Type B pancreatic cell (in vitro differentiated cells): ENCODE measurements around the gene CEACAM21. TPM values are rescaled to one million over a fixed set of nuclear protein-coding genes. Genes with fewer than 3 reads are reported as not detected.

Experiments used
- DNase-seq: peaks from one replicate; pipeline ENCODE4 v3.0.0; 2021; ENCODE audit warnings: mixed read lengths; ENCODE audit not compliant: unreplicated experiment; ENCODE audit errors: extremely low spot score
- H3K27ac Mint-ChIP-seq: 2 replicates; pipeline ENCODE4 v1.8.0; 2021; ENCODE audit warnings: mild to moderate bottlenecking, mixed read lengths
- H3K27me3 Mint-ChIP-seq: 2 replicates; pipeline ENCODE4 v1.8.0; 2021; ENCODE audit warnings: mixed read lengths
- H3K36me3 Mint-ChIP-seq: 2 replicates; pipeline ENCODE4 v1.8.0; 2021; ENCODE audit warnings: mixed read lengths
- H3K4me1 Mint-ChIP-seq: one replicate; pipeline ENCODE4 v1.8.0; 2021; ENCODE audit warnings: mixed read lengths; ENCODE audit not compliant: unreplicated experiment
- H3K4me3 Mint-ChIP-seq: 2 replicates; pipeline ENCODE4 v1.8.0; 2021; ENCODE audit warnings: mild to moderate bottlenecking, mixed read lengths
- H3K9me3 Mint-ChIP-seq: 2 replicates; pipeline ENCODE4 v1.8.0; 2021; ENCODE audit warnings: mixed read lengths
- total RNA-seq: library from RNA; stranded (reverse); gene quantifications from 2 replicates; pipeline ENCODE4 v1.2.1, GENCODE V29; 2021; ENCODE audit warnings: low replicate concordance
- TF ChIP-seq, protein P1 (sequence below): fragments of 200-600 bp; sonication (generic); conservative IDR thresholded peaks from 2 replicates; pipeline ENCODE4 v1.5.0; 2021; ENCODE audit warnings: antibody characterized with exemption, mild to moderate bottlenecking

Gene CEACAM21
- total RNA-seq, 1 donor from 2014 or later: not detected

DNA sequence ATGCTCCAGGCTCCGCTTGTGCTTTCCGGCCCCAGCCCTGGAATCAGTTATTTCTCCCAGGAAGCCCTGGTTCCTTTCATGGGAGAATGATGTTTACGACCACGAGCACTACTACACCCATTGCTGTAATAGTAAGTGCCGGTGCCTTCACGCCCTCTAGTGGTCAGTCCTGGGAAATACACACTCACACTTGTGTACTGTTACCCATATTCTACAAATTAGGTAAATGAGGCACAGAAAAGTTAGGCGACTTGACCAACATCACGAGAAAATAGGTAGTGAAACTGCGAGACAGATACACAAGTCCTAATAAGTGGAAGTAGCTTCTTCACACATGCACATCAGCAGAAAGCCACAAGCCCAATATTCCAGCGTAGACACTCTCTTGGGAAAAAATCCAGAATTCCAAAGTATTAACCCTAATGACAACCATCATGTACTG is 21.7 kb downstream of the CEACAM21 start:
- no peak overlapping the region for H3K27ac Mint-ChIP-seq
- H3K36me3 Mint-ChIP-seq: no peaks in the 10 kb centered on the region
- DNase-seq: no peak
- H3K27me3 Mint-ChIP-seq: peaks cover 10% of the 10 kb centered on the region
- no peaks in the 10 kb centered on the region for H3K4me1 Mint-ChIP-seq
- no peaks in the 10 kb centered on the region for H3K9me3 Mint-ChIP-seq
- TF ChIP-seq, protein P1, sequence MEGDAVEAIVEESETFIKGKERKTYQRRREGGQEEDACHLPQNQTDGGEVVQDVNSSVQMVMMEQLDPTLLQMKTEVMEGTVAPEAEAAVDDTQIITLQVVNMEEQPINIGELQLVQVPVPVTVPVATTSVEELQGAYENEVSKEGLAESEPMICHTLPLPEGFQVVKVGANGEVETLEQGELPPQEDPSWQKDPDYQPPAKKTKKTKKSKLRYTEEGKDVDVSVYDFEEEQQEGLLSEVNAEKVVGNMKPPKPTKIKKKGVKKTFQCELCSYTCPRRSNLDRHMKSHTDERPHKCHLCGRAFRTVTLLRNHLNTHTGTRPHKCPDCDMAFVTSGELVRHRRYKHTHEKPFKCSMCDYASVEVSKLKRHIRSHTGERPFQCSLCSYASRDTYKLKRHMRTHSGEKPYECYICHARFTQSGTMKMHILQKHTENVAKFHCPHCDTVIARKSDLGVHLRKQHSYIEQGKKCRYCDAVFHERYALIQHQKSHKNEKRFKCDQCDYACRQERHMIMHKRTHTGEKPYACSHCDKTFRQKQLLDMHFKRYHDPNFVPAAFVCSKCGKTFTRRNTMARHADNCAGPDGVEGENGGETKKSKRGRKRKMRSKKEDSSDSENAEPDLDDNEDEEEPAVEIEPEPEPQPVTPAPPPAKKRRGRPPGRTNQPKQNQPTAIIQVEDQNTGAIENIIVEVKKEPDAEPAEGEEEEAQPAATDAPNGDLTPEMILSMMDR: peak; percentile 88
- H3K4me3 Mint-ChIP-seq: no peak overlapping the region

DNA sequence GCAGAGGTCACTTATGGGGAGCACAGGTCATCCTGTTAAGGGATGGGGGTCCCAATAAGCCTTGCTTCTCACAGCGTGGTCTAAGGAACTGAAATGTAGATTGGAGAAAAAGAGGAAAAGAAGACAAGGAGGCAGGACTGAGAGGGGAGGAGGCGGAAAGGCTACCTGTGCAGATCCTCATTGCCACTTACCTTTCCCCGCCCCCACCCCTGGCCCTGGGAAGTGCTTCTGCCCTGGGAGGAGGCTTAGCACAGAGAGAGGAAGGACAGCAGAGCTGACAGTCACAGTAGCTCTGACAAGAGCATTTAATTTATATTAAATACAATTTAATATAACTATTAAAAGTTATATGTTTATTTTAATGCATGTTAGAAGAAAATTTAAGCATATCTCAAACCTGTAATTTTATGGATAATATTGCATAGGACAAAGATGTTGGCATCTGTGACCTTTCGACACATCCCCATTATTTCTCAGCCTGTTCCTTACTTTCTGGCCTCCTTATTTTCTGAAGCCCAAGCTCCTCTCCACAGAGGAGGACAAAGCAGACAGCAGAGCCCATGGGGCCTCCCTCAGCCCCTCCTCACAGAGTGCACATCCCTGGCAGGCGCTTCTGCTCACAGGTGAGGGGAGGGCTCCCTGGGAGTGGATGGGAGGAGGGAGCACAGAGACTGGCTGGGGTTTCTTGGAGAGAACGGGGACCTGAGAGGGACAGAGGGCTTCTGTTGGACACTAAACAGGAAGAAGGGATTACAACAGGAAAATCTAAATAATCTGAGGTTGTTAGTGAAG is 23.4 kb downstream of the CEACAM21 start:
- H3K9me3 Mint-ChIP-seq: no peaks in the 10 kb centered on the region
- H3K36me3 Mint-ChIP-seq: no peaks in the 10 kb centered on the region
- H3K27me3 Mint-ChIP-seq: peaks cover 10% of the 10 kb centered on the region
- no peak overlapping the region for H3K27ac Mint-ChIP-seq
- H3K4me1 Mint-ChIP-seq: no peaks in the 10 kb centered on the region
- TF ChIP-seq, protein P1: no peak
- no peak for DNase-seq
- no peak overlapping the region for H3K4me3 Mint-ChIP-seq

DNA sequence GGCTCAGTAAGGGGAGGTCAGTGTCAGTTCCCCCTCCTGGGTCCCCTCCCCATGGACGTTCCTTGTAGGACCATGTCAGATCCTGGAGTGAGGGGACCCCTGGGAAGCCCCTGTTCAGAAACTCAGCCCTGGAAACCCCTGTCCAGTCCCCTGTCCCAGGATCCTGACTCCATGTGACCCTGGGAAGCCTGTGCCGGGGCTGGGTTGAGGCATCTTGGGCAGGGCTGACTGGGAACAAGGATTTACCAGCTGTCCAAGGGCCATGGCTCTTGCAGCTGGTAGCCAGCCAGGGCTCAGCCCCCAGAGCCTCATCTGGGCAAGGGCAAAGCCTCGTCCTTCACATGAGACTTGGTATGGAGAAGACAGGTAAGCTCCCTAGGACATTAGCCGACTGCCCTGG is 25.8 kb downstream of the CEACAM21 start:
- no peaks in the 10 kb centered on the region for H3K36me3 Mint-ChIP-seq
- no peak overlapping the region for H3K27ac Mint-ChIP-seq
- H3K4me1 Mint-ChIP-seq: no peaks in the 10 kb centered on the region
- H3K27me3 Mint-ChIP-seq: peaks cover 5% of the 10 kb centered on the region
- TF ChIP-seq, protein P1: no peak
- DNase-seq: no peak
- no peak overlapping the region for H3K4me3 Mint-ChIP-seq
- no peaks in the 10 kb centered on the region for H3K9me3 Mint-ChIP-seq

DNA sequence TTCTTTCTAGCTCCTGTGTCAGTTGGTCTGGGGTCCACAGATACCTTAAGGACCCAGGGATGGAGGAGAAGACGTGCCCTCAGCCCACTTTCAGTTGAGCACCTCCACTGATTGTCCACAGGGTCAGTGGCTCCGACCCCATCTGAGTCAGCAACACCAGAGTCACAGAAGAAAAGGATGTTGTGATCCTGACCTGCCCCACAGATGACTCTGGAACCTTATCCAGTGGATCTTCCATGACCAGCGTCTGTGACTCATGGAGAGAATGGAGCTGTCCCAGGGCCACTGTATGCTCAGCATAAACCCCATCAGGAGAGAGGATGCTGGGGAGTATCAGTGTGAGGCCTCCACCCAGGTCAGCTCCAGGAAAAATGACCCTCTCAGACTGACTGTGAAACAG is 28.9 kb downstream of the CEACAM21 start:
- no peak for DNase-seq
- H3K27me3 Mint-ChIP-seq: no peaks in the 10 kb centered on the region
- no peak overlapping the region for H3K27ac Mint-ChIP-seq
- no peak overlapping the region for H3K4me3 Mint-ChIP-seq
- TF ChIP-seq, protein P1: no peak
- no peaks in the 10 kb centered on the region for H3K9me3 Mint-ChIP-seq
- no peaks in the 10 kb centered on the region for H3K36me3 Mint-ChIP-seq
- H3K4me1 Mint-ChIP-seq: no peaks in the 10 kb centered on the region

DNA sequence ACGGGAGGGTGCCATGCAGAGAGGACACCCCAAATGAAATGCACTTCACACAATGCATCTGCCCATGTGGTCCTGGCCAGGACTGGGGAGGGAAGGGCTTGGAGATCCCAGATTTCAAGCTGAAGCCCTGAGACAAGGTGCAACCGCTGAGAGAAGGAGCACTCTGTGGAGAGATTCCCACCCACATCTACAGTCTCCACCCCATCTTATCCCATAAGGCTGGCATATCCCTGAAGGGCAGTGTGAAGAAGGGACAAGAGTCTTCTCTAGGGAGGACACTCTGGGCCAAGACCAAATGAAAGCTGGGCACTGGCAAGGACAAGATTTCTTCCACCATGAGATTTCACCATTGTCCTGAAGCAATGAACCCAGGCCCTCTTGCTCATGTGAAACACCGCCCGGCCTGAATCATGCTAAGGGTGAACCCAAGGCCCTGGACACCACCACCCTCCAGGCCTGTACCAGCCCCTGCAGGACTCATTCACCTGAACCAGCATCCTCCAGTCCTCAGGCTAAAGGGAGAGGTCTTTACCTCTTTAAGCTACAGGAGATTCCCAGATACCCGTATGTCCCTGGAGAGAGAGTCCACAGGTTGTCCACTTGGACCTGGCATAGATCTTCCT is 30.4 kb downstream of the CEACAM21 start:
- TF ChIP-seq, protein P1: no peak
- no peaks in the 10 kb centered on the region for H3K9me3 Mint-ChIP-seq
- H3K4me1 Mint-ChIP-seq: no peaks in the 10 kb centered on the region
- no peak overlapping the region for H3K27ac Mint-ChIP-seq
- no peaks in the 10 kb centered on the region for H3K36me3 Mint-ChIP-seq
- no peak overlapping the region for H3K4me3 Mint-ChIP-seq
- no peaks in the 10 kb centered on the region for H3K27me3 Mint-ChIP-seq
- no peak for DNase-seq
